ENCODE measurements around the gene DRICH1.

DNA sequence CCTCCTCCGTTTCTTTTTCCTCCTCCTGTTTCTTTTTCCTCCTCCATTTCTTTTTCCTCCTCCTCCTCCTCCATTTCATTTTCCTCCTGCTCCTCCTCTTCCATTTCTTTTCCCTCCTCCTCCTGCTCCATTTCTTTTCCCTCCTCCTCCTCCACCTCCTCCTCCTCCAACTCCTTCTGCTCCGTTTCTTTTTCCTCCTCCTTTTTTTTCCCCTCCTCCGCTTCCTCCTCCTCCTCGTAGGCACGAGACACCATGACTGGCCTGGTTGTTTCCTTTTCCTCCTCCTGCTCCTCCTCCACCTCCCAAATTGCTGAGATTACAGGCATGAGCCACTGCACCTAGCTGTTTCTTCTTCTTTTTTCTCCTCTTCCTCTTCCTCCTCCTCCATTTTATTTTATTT, 25.6 kb upstream of the DRICH1 start:
- TF ChIP-seq, protein P1, sequence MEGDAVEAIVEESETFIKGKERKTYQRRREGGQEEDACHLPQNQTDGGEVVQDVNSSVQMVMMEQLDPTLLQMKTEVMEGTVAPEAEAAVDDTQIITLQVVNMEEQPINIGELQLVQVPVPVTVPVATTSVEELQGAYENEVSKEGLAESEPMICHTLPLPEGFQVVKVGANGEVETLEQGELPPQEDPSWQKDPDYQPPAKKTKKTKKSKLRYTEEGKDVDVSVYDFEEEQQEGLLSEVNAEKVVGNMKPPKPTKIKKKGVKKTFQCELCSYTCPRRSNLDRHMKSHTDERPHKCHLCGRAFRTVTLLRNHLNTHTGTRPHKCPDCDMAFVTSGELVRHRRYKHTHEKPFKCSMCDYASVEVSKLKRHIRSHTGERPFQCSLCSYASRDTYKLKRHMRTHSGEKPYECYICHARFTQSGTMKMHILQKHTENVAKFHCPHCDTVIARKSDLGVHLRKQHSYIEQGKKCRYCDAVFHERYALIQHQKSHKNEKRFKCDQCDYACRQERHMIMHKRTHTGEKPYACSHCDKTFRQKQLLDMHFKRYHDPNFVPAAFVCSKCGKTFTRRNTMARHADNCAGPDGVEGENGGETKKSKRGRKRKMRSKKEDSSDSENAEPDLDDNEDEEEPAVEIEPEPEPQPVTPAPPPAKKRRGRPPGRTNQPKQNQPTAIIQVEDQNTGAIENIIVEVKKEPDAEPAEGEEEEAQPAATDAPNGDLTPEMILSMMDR (IDR thresholded peaks at IDR 0.05; ENCODE audit: control extremely low read depth in 1 of 3, insufficient read depth in 1 of 3, low read depth in 1 of 3, low read length in 3 of 3): no peak
- TF ChIP-seq, protein P2, sequence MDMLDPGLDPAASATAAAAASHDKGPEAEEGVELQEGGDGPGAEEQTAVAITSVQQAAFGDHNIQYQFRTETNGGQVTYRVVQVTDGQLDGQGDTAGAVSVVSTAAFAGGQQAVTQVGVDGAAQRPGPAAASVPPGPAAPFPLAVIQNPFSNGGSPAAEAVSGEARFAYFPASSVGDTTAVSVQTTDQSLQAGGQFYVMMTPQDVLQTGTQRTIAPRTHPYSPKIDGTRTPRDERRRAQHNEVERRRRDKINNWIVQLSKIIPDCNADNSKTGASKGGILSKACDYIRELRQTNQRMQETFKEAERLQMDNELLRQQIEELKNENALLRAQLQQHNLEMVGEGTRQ (IDR thresholded peaks at IDR 0.05; ENCODE audit: low read length): no peak
- TF ChIP-seq POLR2A (IDR thresholded peaks at IDR 0.05; ENCODE audit: control extremely low read depth in 1 of 2, low read depth in 2 of 2, low read length in 2 of 2): no peak
- TF ChIP-seq CHD1 (IDR thresholded peaks at IDR 0.05; ENCODE audit: low read depth, low read length): no peak

All from H1 (cell line).